Hippocampal formation (tissue), 2 donors: ENCODE data around the gene ATP5F1C.
A peak's percentile ranks its signal among the peaks of the same experiment; 100 is the strongest.
"Not testable (repeated sequence)": the region's sequence is repeated elsewhere in the genome, so short reads cannot be mapped to it uniquely, and the experiment has no call there.

ENCODE experiments used
- DNase-seq, 2 donors: peaks; one replicate each; lab custom pipeline; 2025; lab: John Stamatoyannopoulos, UW

Gene ATP5F1C

DNA sequence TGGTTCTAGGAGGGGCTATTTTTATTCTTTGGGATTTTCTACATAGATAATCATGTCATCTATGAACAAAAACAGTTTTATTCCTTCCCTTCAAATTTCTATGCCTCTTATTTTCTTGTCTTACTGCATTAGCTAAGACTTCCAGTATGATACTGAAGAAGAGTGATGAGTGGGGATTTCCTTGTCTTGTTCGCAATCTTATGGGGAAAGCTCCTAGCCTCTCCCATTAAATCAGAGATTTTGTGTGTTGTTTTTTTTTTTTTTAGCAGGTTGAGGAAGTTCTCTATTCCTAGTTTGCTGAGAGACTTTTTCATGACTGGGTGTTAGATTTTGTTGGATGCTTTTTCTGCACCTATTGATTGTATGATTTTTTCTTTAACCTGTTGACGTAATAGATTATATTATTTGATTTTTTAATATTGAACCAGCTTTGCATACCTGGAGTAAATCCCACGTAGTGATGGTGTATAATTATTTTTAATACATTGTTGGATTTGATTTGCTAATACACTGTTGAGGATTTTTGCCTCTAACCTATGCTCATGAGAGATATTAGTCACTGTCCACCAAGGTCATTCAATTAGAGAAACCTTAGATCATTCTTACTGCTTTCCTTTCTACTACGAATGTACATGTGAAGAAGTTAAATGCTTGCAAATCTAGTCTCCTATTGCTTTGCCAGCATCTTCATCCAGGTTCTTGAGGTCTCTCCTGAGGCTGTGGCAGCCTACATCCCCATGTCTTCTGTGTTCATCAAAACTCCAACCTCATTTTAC is 6.5 kb downstream of the ATP5F1C start:
- no peak for DNase-seq

GRCh38 chr10:7795605-7796004 is 7.6 kb downstream of the ATP5F1C start:
- DNase-seq = no peak

- DNase-seq = no peak
These were observed 9.6 kb downstream of the ATP5F1C start for GRCh38 chr10:7797582-7797981.

GRCh38 chr10:7802606-7803005 is 14.6 kb downstream of the ATP5F1C start:
- DNase-seq = no peak

- no peak for DNase-seq
These were observed 16.2 kb downstream of the ATP5F1C start for GRCh38 chr10:7804216-7804615.

DNA sequence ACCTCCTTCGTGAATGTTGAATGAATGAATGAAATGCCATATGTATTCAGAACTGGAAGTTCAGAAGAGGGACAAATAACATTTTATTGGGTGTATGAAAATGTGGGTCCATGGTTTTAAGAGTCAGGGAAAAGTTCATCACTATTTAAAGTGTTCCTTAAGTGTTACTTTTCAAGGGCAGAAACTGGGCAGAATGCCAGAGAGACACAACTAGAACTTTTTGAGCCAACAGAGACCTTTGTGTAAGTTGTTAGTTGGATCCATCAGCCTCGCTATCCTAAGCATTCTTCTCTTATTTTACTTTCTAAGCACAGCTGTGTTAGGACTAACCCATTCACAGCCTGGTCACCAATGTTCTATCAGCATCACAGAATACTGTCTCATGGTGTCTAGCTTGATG is 16.8 kb downstream of the ATP5F1C start:
- no peak for DNase-seq

DNA sequence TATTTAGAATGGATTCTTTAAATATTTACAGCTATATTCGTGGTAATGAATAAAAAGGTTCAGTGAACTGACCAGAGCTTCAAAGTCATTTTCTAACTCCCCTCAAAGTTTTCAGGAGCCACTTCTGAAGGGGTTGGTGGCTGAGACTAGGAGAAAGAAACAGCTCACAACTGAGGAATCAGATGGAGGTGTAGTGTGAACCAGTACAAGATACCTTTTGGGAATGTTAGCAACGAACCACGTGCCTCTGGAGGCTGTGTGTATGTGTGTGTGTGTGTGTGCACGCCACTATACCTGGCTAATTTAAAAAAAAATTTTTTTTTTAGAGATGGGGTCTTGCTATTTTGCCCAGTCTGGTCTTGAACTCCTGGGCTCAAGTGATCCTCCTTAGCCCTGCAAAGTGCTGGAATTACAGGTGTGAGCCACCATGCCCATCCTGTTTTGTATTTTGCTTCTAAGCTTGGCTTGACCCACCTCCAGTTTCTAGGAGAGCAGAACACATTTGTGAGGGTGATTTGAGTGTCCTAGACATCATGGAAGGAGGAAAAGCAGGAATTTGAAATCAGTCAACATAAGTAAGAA is 20.8 kb downstream of the ATP5F1C start:
- DNase-seq = no peak

GRCh38 chr10:7810443-7810842 is 22.5 kb downstream of the ATP5F1C start:
- no peak for DNase-seq

- DNase-seq = no peak
These were observed 23.0 kb downstream of the ATP5F1C start for GRCh38 chr10:7811000-7811399.

- DNase-seq = not testable (repeated sequence)
These were observed 23.8 kb downstream of the ATP5F1C start for GRCh38 chr10:7811743-7812142.

GRCh38 chr10:7813481-7813880 is 25.5 kb downstream of the ATP5F1C start:
- no peak for DNase-seq

GRCh38 chr10:7817576-7817975 is 29.6 kb downstream of the ATP5F1C start:
- DNase-seq = no peak

- no peak for DNase-seq
These were observed 30.0 kb downstream of the ATP5F1C start for GRCh38 chr10:7817984-7818294.

DNA sequence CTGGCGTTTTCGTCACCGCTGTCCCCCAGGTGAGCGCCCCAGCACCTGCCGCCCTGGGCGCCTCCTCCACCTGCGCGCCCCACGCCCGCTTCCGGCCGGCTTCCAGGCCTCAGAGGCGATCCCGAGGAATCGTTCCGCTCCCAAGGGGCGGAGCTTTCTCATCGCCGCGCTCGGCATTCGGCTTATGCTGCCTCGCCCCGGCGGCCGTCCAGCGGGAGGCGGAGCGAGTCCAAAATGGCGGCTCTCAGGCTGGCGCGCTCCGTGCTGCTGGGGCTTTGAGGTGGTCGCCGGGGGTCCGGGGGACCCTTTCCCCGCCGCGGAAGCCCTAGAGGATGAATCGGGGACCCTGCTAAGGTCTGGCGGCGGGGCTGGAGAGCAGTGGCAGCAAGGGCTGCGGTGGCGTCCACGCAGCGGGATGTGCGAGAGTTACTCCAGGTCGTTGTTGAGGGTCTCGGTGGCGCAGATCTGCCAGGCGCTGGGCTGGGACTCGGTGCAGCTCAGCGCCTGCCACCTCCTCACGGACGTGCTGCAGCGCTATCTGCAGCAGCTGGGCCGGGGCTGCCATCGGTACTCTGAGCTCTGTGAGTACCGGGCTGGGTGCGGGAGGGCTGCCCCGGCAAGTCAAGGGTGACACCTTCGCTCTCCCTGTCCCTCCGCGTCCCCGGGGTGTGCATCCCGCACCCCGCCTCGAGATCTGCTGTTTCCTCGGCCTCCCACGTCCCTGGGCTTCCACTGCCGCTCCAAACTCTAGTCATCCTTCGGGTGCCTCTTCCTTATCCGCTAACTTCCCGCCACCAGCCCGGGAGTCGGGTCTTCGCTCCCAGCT is 30.5 kb downstream of the ATP5F1C start, which contains the start of gene TAF3:
Gene TAF3, plus strand, starts transcription at position 211 of the 826 bp plus-strand sequence. Its CDS starts 205 bp downstream, at position 416.
- peak; percentile 89 to 92 for DNase-seq

DNA sequence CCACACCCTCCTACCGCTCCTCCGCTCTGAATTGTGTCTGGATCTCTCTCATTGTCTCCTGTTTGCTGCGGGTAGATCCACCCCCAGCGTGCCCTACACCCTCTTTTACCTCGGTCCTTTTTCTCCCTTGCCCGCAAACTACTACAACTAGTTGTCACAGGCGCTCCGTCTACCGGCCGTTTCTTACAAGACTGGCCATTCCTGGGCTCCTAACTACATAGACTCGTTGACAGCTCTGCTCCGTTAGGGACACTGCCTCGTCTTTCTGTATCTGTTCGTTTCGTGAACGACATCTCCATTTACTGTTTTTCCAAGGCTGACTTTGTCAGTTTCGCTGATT is 31.1 kb downstream of the ATP5F1C start:
- peak; percentile 41 to 45 for DNase-seq

- no peak for DNase-seq
These were observed 36.3 kb downstream of the ATP5F1C start for GRCh38 chr10:7824251-7824650.

DNA sequence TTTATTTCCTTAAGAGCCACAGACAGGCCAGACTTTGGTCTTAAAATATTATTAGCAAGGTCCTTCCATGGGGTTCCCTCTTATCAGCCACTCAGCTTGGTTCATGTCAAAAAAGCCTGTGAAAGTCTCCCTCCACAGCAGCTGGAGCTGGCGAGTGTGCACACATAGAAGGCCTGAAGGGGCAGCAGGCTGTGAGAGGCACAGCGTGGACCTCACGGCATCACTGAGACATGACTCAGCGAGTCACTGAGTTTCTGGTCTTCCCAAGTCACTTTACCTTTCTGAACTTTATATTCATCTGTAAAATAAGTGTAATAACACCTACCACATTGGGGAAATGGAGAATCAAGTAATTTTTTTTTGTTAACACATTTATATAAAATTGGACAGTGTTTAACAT is 39.0 kb downstream of the ATP5F1C start:
- no peak for DNase-seq

GRCh38 chr10:7829289-7829834 is 41.4 kb downstream of the ATP5F1C start:
- no peak for DNase-seq

GRCh38 chr10:7832060-7832459 is 44.1 kb downstream of the ATP5F1C start:
- DNase-seq = no peak

DNA sequence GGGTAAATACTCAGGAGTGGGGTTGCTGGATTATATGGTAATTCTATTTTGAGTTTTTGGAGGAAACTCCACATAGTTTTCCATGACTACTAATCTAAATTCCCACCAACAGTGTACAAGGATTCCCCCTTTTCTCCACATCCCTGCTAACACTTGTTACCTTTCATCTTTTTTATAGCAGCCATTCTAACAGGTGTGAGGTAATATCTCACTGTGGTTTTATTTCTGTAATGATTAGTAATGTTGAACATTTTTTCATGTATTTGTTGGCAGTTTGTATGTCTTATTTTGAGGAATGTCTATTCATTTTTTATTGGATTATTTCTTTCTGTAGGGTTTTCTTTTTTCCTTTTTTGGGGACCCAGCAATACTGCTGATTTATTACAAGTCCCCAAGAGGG is 45.2 kb downstream of the ATP5F1C start:
- DNase-seq = no peak

DNA sequence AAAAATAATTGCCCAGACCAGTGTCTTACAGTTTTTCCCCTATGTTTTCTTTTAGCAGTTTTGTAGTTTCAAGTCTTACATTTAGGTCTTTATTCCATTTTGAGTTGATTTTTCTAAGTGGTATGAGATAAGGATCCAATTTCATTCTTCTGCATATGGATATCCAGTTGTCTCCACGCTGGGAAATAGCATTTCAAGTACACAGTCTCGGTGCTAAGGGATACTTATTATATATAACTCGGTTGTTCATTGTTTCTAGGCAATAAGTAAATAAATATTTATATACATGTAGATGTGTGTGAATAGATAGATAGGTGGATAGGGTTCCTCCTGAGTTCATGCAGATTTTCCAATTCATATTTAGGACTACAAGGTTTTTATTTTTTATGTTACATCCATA is 46.3 kb downstream of the ATP5F1C start:
- no peak for DNase-seq

DNA sequence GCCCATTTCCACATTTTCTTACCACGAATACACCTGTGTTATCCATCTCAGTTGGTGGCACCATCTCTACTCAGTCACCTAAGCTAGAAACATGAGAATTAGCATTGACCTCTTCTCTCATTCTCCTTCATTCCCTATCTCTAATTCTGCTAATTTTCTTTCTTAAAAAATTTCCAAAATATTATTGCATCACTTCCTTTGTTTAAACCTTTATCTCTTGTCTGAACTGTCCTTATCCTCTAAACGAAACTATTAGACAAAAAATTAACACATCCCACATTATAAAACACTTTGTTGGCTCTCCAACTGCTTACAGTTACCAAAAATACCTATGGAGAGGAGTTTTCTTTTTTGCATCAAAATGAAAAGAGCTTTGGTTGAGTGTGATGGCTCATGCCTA is 48.6 kb downstream of the ATP5F1C start:
- no peak for DNase-seq

GRCh38 chr10:7846591-7846990 is 58.6 kb downstream of the ATP5F1C start:
- no peak for DNase-seq
